Muscle layer of colon (tissue), 2 donors: ENCODE results near the gene CBL.

Source experiments
- H3K27ac ChIP-seq: one replicate; pipeline ENCODE4 v1.7.0; 2013; ENCODE audit warnings: low read depth, mild to moderate bottlenecking, low read length, moderate library complexity
- H3K27me3 ChIP-seq, 2 donors: one replicate each; pipeline ENCODE4 v1.7.0; 2013; ENCODE audit warnings: low read length in 2 of 2, mild to moderate bottlenecking in 2 of 2; ENCODE audit not compliant: insufficient read depth in 2 of 2, control insufficient read depth in 1 of 2
- H3K36me3 ChIP-seq: one replicate; pipeline ENCODE4 v1.7.0; 2013; ENCODE audit warnings: mild to moderate bottlenecking, low read length; ENCODE audit not compliant: insufficient read depth
- H3K4me1 ChIP-seq: one replicate; pipeline ENCODE4 v1.7.0; 2013; ENCODE audit warnings: mild to moderate bottlenecking, low read length; ENCODE audit not compliant: insufficient read depth
- H3K4me3 ChIP-seq, 2 donors: one replicate each; pipeline ENCODE4 v1.7.0; 2013; ENCODE audit warnings: low read length in 2 of 2, low read depth in 1 of 2, mild to moderate bottlenecking in 1 of 2, moderate library complexity in 1 of 2
- H3K9ac ChIP-seq: one replicate; pipeline ENCODE4 v1.7.0; 2013; ENCODE audit warnings: low read length
- H3K9me3 ChIP-seq: one replicate; pipeline ENCODE4 v1.7.0; 2013; ENCODE audit warnings: mild to moderate bottlenecking, low read length
- donor health status: abdominal sarcoma.
- donor health status: Adenocarcinoma of cecum.

Gene CBL

DNA sequence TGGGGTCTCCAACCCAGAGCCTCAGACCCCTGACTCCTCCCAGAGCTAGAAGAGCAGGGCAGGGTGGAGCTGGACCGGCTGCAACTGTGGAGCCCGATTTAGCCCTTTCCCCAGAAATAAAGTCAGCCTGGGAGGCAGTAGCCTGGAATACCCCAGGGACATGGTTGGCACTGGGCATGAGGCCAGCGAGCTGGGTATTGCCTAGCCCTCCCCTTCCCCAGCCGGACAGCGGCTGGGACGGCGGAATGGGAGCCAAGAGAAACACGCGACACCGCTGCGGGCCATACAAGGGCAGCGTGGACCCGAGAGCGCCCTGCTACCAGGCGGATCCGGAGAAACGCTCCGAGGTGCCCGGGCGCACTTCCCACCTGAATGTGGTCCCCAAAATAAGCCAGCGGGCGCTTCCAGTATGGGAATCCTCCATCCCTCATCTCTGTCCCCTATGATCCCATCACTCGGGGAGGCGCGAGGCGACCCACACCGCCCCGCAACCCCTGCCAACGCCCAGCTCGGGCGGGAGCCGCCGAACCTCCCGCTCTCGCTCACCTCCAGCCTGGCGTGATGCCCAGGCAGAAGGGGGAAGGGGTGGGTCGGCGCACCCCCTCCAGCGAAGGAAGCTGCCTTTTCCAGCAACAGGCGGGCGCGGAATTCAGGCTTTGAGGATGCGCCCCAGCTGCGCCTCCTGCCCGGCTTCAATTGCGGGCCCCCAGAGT, 110.0 kb downstream of the CBL start:
- Histone ChIP-seq H3K4me3 (peak overlapping the region; percentile 81 to 87), H3K9me3 (no peaks in the 10 kb centered on the region), H3K36me3 (peaks cover 39% of the 10 kb centered on the region), H3K27ac (peak overlapping the region; percentile 98), H3K27me3 (no peaks in the 10 kb centered on the region), H3K9ac (peak overlapping the region; percentile 92), H3K4me1 (peaks cover 52% of the 10 kb centered on the region)

DNA sequence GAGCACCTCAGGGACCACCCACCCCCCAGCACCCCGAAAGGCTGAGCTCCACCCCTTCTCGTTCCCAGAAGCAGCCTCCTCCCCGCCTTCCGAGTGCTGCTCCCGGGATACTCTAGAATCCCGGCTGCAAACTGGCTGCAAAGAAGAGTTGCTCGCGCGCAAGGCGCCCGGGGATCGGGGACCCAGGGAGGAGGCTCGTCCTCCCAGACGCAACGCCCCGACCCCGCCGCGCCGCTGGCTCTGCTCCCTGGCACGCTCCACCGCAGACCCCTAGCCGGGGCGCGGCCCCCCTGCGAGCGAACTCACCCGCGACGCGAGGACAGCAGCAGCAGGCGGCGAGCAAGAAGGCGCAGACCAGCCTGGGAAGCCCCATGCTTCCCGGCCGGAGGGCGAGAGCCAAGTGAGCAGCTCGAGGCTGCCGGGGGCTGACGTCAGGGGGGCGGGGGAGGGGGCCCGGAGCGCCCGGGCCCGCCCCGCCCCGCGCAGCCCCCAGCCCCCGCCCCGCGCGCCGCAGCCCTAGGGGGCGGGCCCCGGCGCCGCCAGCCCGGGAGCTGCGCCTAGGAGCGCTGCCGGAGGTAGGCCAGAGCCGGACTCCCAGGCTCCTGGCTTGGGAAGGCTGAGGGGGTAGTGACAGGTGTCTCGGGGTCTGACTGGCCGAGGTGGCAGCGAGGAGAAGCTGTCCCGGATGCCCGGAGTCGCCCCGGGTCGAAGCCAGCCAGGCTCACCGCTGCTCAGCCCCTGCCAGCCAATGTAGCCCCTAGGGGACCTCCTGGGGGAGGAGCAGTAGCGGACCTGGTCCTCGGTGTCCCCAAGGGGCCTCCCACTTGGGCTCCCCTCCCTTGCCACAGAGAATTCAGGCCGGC, 110.8 kb downstream of the CBL start, which contains the start of gene MCAM:
MCAM (minus strand) TSS at position 402 of the 863 bp plus-strand sequence; CDS start at position 373, 29 bp downstream.
- H3K4me3 ChIP-seq = peak within 1 kb of the TSS; percentile 81 to 87
- H3K27me3 ChIP-seq = no peaks in the 10 kb centered on the region

DNA sequence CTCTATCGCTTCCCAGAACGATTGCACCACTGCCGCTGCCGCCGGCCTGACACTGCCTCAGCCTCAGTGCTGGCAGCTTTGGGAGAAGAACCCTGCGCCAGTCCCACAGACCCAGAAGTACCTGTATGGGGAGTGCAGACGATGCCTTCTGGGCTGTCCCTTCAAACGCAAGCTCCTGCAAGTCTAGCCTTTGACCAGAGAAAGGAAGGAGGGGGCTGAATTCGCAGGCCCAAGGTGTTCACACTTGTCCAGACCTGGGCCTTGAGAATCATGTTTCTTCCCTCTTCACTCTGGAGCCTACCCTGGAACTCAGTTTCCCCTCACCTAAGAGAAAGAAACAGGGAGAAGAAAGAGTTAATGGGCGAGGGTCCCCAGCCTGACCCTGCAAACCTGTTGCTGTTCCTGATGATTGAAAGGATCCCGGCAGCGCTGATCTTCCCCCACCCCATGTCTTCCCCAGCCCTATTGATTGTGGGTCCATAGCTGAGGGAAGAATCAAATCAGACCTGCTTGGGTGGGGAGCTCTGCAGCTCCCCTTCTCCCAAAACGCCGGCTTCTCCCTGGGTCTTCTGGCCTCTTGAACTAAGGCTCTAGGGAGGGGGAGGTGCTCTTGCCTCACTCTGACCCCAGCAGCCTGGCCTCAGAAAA, 111.6 kb downstream of the CBL start:
- H3K4me3 ChIP-seq = peak overlapping the region; percentile 16 to 45
- H3K27ac ChIP-seq = peak overlapping the region; percentile 99
- peaks cover 58% of the 10 kb centered on the region for H3K4me1 ChIP-seq
- no peaks in the 10 kb centered on the region for H3K9me3 ChIP-seq
- peak overlapping the region; percentile 14 for H3K9ac ChIP-seq
- peaks cover 25% of the 10 kb centered on the region for H3K36me3 ChIP-seq
- no peaks in the 10 kb centered on the region for H3K27me3 ChIP-seq

More for the DNA sequence above, 110.8 kb downstream of the CBL start, which contains the start of gene MCAM:
- H3K27ac ChIP-seq = peak within 1 kb of the TSS; percentile 99
- peak within 1 kb of the TSS; percentile 92 for H3K9ac ChIP-seq
- peaks cover 58% of the 10 kb centered on the region for H3K4me1 ChIP-seq
- peaks cover 32% of the 10 kb centered on the region for H3K36me3 ChIP-seq
- no peaks in the 10 kb centered on the region for H3K9me3 ChIP-seq

DNA sequence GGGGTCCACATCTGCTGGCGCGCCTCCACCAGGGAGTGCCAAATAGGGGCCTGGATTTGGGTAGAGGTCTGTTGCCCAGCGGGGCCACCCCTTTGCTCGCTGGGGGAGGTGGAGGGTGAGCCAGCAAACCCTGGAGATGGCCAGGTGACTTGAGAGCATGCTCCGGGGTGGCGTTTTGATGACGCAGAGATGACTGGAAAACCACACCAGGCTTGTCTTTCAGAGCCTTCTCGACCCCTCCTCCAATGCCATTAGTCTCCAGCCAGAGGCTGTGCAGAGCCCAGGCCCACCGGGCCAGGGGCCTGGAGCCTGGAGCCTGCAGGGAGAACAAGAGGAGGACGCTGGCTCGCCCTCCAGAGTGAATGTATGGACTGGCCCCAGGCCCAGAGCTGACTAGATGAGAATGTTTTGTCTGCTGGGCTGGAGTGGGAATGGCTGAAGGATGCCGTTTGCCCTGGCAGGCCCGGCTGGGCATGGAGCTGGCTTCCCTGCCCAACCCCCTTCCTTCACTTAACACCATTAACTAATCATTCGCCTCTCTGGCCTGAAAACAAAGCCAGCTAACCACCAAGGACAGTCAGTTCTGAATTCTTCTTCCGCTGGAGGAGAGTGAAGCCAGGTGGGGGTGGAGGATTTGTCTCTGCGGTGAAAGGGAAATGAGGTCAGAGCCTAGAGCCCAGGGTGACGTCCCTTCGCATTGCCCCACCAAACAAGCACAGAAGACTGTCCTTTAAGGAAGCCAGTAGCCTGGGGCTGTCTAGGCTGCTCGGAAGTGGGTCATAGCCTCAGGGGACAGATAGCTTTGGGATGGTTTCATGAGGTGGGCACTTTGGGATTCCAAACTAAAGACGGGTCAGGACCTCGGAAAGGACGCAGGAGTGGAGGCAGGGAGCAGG, 112.3 kb downstream of the CBL start:
- Histone ChIP-seq H3K27ac (peak overlapping the region; percentile 99), H3K27me3 (no peaks in the 10 kb centered on the region), H3K9ac (peak overlapping the region; percentile 29), H3K36me3 (peaks cover 17% of the 10 kb centered on the region), H3K4me1 (peaks cover 58% of the 10 kb centered on the region), H3K9me3 (no peaks in the 10 kb centered on the region), H3K4me3 (peak overlapping the region in 1 of 2 donors; percentile 45)

DNA sequence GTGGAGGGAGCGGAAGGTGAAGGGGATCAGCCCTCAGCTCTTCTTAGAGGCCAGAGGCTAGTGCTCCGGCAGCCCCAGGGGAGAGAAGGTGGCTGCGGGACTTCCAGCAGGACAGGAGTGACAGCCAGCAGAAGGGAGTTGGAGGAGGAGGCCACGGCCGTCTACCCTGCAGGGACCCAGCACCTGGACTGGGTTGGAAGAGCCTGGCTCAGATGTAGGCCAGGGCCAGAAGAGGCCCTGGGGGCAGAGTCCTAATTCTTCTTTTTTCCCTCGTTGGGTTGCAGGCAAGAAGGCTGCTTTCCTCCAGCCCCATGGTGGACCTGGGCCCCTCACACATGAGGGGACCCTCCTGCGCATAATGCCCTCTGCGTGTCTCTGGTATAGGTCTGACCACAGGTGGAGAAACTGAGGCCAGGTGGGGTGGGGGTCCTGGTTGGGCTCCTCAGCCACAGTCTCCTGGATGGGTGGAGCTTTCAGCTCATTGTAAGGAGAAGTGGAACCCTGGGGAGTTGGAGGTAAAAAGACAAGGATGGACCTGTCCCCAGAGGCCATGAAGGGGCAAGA, 113.1 kb downstream of the CBL start:
- Histone ChIP-seq H3K36me3 (peaks cover 10% of the 10 kb centered on the region), H3K4me3 (no peak overlapping the region), H3K9ac (peak overlapping the region; percentile 29), H3K27me3 (no peaks in the 10 kb centered on the region), H3K27ac (peak overlapping the region; percentile 99), H3K4me1 (peaks cover 64% of the 10 kb centered on the region), H3K9me3 (no peaks in the 10 kb centered on the region)

DNA sequence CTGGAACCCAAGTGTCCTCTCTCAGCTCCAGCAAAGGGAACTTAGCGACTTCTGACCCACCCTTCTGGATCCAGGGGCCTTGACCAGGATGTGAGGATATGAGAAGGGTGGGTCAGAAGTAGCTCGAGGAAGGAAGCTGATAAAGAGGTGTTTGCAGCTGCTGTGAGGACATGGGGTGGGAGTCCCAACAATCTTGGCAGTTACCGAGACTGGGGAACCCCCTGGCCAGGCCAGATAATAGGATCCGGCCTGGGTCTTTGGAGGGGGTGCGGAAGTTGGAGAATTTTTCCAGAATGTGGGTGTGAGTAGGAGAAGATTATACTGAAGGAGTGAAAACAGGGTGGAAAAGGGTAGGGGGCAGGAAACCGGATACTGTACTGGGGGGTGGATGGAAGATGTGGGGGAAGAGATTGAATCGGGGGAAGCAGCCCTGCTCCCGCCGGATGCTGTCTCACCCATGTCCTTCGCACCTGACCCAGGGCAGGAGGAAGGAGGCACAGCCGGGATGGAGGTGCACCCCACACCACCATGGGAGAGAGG, 113.6 kb downstream of the CBL start:
- H3K9me3 ChIP-seq = no peaks in the 10 kb centered on the region
- H3K4me3 ChIP-seq = peak overlapping the region in 1 of 2 donors; percentile 46
- H3K4me1 ChIP-seq = peaks cover 59% of the 10 kb centered on the region
- no peaks in the 10 kb centered on the region for H3K27me3 ChIP-seq
- H3K36me3 ChIP-seq = peaks cover 4% of the 10 kb centered on the region
- peak overlapping the region; percentile 29 for H3K9ac ChIP-seq
- peak overlapping the region; percentile 99 for H3K27ac ChIP-seq

DNA sequence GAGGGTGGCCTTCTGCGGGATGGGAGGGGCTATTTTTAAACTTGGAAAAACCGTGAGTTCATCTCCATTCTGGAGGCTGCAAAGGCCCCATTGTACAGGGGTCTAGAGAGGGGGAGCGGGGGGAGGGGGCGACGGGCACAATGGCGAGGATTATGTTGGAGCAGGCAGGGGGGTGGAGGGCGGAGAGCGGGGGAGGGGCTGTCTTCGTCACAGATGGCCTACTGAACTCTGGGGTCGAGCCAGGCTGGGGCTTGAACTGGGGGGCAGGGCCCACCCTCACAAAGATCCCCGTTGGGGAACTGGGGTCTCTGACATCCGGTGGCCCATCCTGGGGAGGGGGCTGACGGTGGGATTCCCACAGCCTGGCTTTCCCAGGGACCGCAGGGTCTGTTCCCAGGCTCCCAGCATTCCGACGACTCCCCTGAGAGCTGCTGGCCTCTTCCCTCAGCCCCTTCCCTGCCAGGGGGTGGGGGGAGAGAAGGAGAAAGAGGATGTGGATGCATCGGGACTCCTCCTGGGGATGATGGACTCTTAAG, 114.2 kb downstream of the CBL start:
- peak overlapping the region; percentile 85 for H3K9ac ChIP-seq
- peaks cover 57% of the 10 kb centered on the region for H3K4me1 ChIP-seq
- H3K36me3 ChIP-seq = no peaks in the 10 kb centered on the region
- peak overlapping the region; percentile 46 to 66 for H3K4me3 ChIP-seq
- no peaks in the 10 kb centered on the region for H3K27me3 ChIP-seq
- H3K27ac ChIP-seq = peak overlapping the region; percentile 99
- H3K9me3 ChIP-seq = no peaks in the 10 kb centered on the region

DNA sequence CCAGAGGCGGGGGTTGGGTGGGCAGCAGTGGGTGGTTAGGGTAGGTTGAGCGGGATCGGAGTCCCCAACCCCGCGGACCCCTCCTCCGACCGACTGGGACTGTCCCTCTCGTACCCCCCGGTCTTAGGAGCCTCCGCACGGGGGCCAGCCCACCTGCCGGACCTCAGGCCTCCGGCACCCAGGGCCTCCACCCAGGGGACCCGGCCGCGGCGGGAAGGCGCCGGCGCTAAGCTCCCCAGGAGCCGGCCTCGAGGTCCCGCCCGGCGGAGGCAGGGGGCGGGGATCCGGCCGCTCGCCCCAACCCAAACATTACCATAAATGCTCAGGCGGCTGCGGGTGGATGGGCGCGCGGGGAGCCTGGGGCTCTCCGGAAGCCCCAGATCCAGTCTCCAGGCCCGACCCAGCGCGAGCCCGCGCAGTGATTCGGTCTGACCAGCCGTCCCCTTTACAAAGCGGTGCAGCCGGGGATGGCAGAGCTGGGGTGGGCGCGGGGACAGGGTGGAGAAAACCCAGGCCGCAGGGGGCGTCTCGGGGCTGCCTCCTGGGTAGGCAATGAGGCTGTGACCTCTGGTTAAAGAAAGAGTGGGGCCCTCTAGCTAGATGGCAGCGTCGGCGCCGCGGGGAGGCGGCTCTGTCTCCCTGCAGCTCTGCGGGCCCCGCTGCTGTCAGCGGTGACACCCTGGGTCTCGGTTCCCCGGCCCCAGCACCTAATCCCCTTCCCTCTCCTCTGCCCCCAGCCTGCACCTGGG, 114.8 kb downstream of the CBL start:
- Histone ChIP-seq H3K27me3 (no peaks in the 10 kb centered on the region), H3K27ac (peak overlapping the region; percentile 99), H3K9me3 (no peaks in the 10 kb centered on the region), H3K4me1 (peaks cover 50% of the 10 kb centered on the region), H3K36me3 (no peaks in the 10 kb centered on the region), H3K9ac (peak overlapping the region; percentile 87), H3K4me3 (peak overlapping the region; percentile 46 to 66)

DNA sequence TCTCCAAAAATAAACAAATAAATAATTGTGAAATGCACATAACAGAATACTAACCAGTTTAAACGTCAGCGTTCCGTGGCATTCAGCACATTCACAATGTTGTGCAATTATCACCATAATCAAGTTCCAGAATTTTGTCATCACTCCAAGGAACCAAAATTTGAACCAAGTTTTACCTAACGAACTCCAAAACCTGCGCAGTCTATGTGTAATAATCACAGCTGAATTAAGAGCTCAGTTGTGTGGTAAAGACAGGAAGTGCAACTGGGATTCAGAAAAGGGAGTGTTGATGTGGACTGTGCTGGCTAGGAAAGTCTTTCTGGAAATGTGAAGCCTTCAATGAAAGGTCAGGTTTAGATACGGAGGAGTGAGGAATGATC, 116.2 kb downstream of the CBL start:
- no peaks in the 10 kb centered on the region for H3K36me3 ChIP-seq
- H3K9me3 ChIP-seq = no peaks in the 10 kb centered on the region
- peaks cover 48% of the 10 kb centered on the region for H3K4me1 ChIP-seq
- H3K4me3 ChIP-seq = no peak overlapping the region
- no peak overlapping the region for H3K9ac ChIP-seq
- peak overlapping the region; percentile 5 for H3K27ac ChIP-seq
- H3K27me3 ChIP-seq = no peaks in the 10 kb centered on the region
